NCI-H82 treated with DMSO at 0.1 percent for 48 hours (cell line): ENCODE measurements around the gene LDHB.
"Not testable (repeated sequence)": the region's sequence is repeated elsewhere in the genome, so short reads cannot be mapped to it uniquely, and the experiment has no call there.

Experiments
- DNase-seq: peaks from one replicate; lab custom pipeline; 2025; ENCODE audit not compliant: unreplicated experiment; lab: John Stamatoyannopoulos, UW

LDHB gene

GRCh38 chr12:21657326-21658077 is at the start of gene LDHB:
Gene LDHB, minus strand, starts transcription at chr12:21657842. Its CDS starts 3,171 bp downstream, at chr12:21654671.
- peak; percentile 97 for DNase-seq

- DNase-seq = no peak
Measured at GRCh38 chr12:21704847-21705246, 47.2 kb upstream of the LDHB start.

- DNase-seq = no peak
Measured at GRCh38 chr12:21699851-21700250, 42.2 kb upstream of the LDHB start.

GRCh38 chr12:21697904-21698630 is 40.4 kb upstream of the LDHB start:
- DNase-seq = no peak

- no peak for DNase-seq
Measured at GRCh38 chr12:21696625-21697024, 39.0 kb upstream of the LDHB start.

- DNase-seq = no peak
Measured at GRCh38 chr12:21695986-21696385, 38.3 kb upstream of the LDHB start.

- no peak for DNase-seq
Measured at GRCh38 chr12:21694660-21695059, 37.0 kb upstream of the LDHB start.

GRCh38 chr12:21691515-21691914 is 33.9 kb upstream of the LDHB start:
- no peak for DNase-seq

- no peak for DNase-seq
Measured at GRCh38 chr12:21690704-21691368, 33.2 kb upstream of the LDHB start.

GRCh38 chr12:21683115-21683514 is 25.5 kb upstream of the LDHB start:
- DNase-seq = no peak

GRCh38 chr12:21678959-21679358 is 21.3 kb upstream of the LDHB start:
- DNase-seq = no peak

GRCh38 chr12:21677622-21678277 is 20.1 kb upstream of the LDHB start:
- DNase-seq = no peak

GRCh38 chr12:21677204-21677603 is 19.6 kb upstream of the LDHB start:
- no peak for DNase-seq

- no peak for DNase-seq
Measured at GRCh38 chr12:21676776-21677175, 19.1 kb upstream of the LDHB start.

GRCh38 chr12:21675641-21676040 is 18.0 kb upstream of the LDHB start:
- DNase-seq = no peak

GRCh38 chr12:21675096-21675495 is 17.5 kb upstream of the LDHB start:
- DNase-seq = no peak

- DNase-seq = not testable (repeated sequence)
Measured at GRCh38 chr12:21673830-21674552, 16.3 kb upstream of the LDHB start.

- DNase-seq = no peak
Measured at GRCh38 chr12:21672146-21672545, 14.5 kb upstream of the LDHB start.

- no peak for DNase-seq
Measured at GRCh38 chr12:21666722-21667121, 9.1 kb upstream of the LDHB start.

- no peak for DNase-seq
Measured at GRCh38 chr12:21665816-21666215, 8.2 kb upstream of the LDHB start.
